WTC11 (cell line): ENCODE measurements around the gene KLHL26. TPM values are rescaled to one million over a fixed set of nuclear protein-coding genes. Genes with fewer than 3 reads are reported as not detected.
A peak's percentile ranks its signal among the peaks of the same experiment; 100 is the strongest.

Experiments
- ATAC-seq: fragments of 200-7000 bp; cut with Tn5 transposase; 2 replicates; pipeline ENCODE4 v1.10.0; 2021; ENCODE audit warnings: mild to moderate bottlenecking, moderate library complexity
- CTCF ChIA-PET: fragments of 300-600 bp; sonication (Branson Sonifier 250); formaldehyde crosslinking; loops from one replicate; lab custom pipeline; 2021; ENCODE audit warnings: antibody characterized with exemption; lab: Charles Lee
- POLR2A ChIA-PET: fragments of 350-600 bp; sonication (Branson Sonifier 250); formaldehyde crosslinking; loops from one replicate; lab custom pipeline; 2021; ENCODE audit warnings: antibody characterized with exemption; lab: Charles Lee
- DNase-seq: peaks from one replicate; pipeline ENCODE4 v3.0.0; 2021; ENCODE audit warnings: low spot score
- H3K27ac Mint-ChIP-seq: 2 replicates; pipeline ENCODE4 v1.8.0; 2021; ENCODE audit warnings: mixed read lengths
- H3K27me3 Mint-ChIP-seq: 2 replicates; pipeline ENCODE4 v1.8.0; 2021; ENCODE audit warnings: low read depth, mild to moderate bottlenecking, moderate library complexity, mixed read lengths
- H3K36me3 Mint-ChIP-seq: 2 replicates; pipeline ENCODE4 v1.8.0; 2021; ENCODE audit warnings: mixed read lengths
- H3K4me1 Mint-ChIP-seq: 2 replicates; pipeline ENCODE4 v1.8.0; 2022; ENCODE audit warnings: mixed read lengths
- H3K4me3 Mint-ChIP-seq: 2 replicates; pipeline ENCODE4 v1.8.0; 2021; ENCODE audit warnings: mild to moderate bottlenecking, moderate library complexity, mixed read lengths
- H3K9me3 Mint-ChIP-seq: 2 replicates; pipeline ENCODE4 v1.8.0; 2021; ENCODE audit warnings: mixed read lengths
- ARID4B ChIP-seq: sonication (generic); formaldehyde crosslinking; IDR thresholded peaks from 2 replicates; pipeline ENCODE4 v1.8.0; 2023; ENCODE audit warnings: missing genetic modification reagents, mild to moderate bottlenecking, borderline replicate concordance
- CBFB ChIP-seq: sonication (generic); formaldehyde crosslinking; IDR thresholded peaks from 2 replicates; pipeline ENCODE4 v1.8.1; 2022; ENCODE audit warnings: mild to moderate bottlenecking, low read depth, missing genetic modification reagents
- E2F1 ChIP-seq: sonication (generic); formaldehyde crosslinking; IDR thresholded peaks from 2 replicates; pipeline ENCODE4 v1.8.0; 2022; ENCODE audit warnings: mild to moderate bottlenecking, missing genetic modification reagents
- FOXJ3 ChIP-seq: sonication (generic); formaldehyde crosslinking; IDR thresholded peaks from 2 replicates; pipeline ENCODE4 v1.9.0; 2021; ENCODE audit warnings: missing genetic modification reagents, mild to moderate bottlenecking, borderline replicate concordance
- GTF2I ChIP-seq: fragments of 250-450 bp; sonication (Bioruptor Pico); conservative IDR thresholded peaks from 2 replicates; pipeline ENCODE4 v1.4.0; 2021; ENCODE audit warnings: mild to moderate bottlenecking
- JUN ChIP-seq: sonication (generic); formaldehyde crosslinking; IDR thresholded peaks from 2 replicates; pipeline ENCODE4 v1.8.0; 2023; ENCODE audit warnings: mild to moderate bottlenecking, missing genetic modification reagents
- MLX ChIP-seq: sonication (generic); formaldehyde crosslinking; IDR thresholded peaks from 2 replicates; pipeline ENCODE4 v1.8.1; 2023; ENCODE audit warnings: mild to moderate bottlenecking, missing genetic modification reagents, moderate library complexity
- NFE2L1 ChIP-seq: sonication (generic); formaldehyde crosslinking; IDR thresholded peaks from 2 replicates; pipeline ENCODE4 v1.8.1; 2023; ENCODE audit warnings: missing genetic modification reagents
- NR3C1 ChIP-seq: sonication (generic); formaldehyde crosslinking; conservative IDR thresholded peaks from 2 replicates; pipeline ENCODE4 v1.8.1; 2023; ENCODE audit warnings: low read depth, mild to moderate bottlenecking, missing genetic modification reagents
- RELA ChIP-seq: sonication (generic); formaldehyde crosslinking; IDR thresholded peaks from 2 replicates; pipeline ENCODE4 v1.8.1; 2022; ENCODE audit warnings: missing genetic modification reagents, mild to moderate bottlenecking, borderline replicate concordance
- RORB ChIP-seq: fragments of 250-450 bp; sonication (Bioruptor Pico); IDR thresholded peaks from 2 replicates; pipeline ENCODE4 v1.9.0; 2021; ENCODE audit warnings: mild to moderate bottlenecking
- SMAD3 ChIP-seq: sonication (generic); formaldehyde crosslinking; IDR thresholded peaks from 2 replicates; pipeline ENCODE4 v1.8.0; 2022; ENCODE audit warnings: missing genetic modification reagents, mild to moderate bottlenecking, borderline replicate concordance
- SP1 ChIP-seq: sonication (generic); formaldehyde crosslinking; conservative IDR thresholded peaks from 2 replicates; pipeline ENCODE4 v1.8.1; 2022; ENCODE audit warnings: missing genetic modification reagents
- ZNF219 ChIP-seq: sonication (generic); formaldehyde crosslinking; IDR thresholded peaks from 2 replicates; pipeline ENCODE4 v1.8.0; 2023; ENCODE audit warnings: missing genetic modification reagents, mild to moderate bottlenecking, borderline replicate concordance
- ZNF425 ChIP-seq: fragments of 250-450 bp; sonication (Bioruptor Pico); conservative IDR thresholded peaks from 2 replicates; pipeline ENCODE4 v1.9.0; 2021; ENCODE audit warnings: mild to moderate bottlenecking
- total RNA-seq: library from RNA; stranded (reverse); gene quantifications from 3 replicates; pipeline ENCODE4 v1.2.3, GENCODE V29; 2021
- TF ChIP-seq, protein P1 (sequence below): fragments of 250-450 bp; sonication (Bioruptor Pico); IDR thresholded peaks from 2 replicates; pipeline ENCODE4 v2.1.2; 2022; ENCODE audit warnings: mild to moderate bottlenecking, moderate library complexity
- TF ChIP-seq, protein P2 (sequence below): sonication (generic); formaldehyde crosslinking; IDR thresholded peaks from 2 replicates; pipeline ENCODE4 v1.8.1; 2022; ENCODE audit warnings: mild to moderate bottlenecking, moderate library complexity, missing genetic modification reagents
- TF ChIP-seq, protein P3 (sequence below): sonication (generic); formaldehyde crosslinking; IDR thresholded peaks from 2 replicates; pipeline ENCODE4 v1.8.0; 2022; ENCODE audit warnings: mild to moderate bottlenecking, missing genetic modification reagents

KLHL26 gene
- total RNA-seq, 1 experiment from 2014 or later, result 13.1 TPM

DNA sequence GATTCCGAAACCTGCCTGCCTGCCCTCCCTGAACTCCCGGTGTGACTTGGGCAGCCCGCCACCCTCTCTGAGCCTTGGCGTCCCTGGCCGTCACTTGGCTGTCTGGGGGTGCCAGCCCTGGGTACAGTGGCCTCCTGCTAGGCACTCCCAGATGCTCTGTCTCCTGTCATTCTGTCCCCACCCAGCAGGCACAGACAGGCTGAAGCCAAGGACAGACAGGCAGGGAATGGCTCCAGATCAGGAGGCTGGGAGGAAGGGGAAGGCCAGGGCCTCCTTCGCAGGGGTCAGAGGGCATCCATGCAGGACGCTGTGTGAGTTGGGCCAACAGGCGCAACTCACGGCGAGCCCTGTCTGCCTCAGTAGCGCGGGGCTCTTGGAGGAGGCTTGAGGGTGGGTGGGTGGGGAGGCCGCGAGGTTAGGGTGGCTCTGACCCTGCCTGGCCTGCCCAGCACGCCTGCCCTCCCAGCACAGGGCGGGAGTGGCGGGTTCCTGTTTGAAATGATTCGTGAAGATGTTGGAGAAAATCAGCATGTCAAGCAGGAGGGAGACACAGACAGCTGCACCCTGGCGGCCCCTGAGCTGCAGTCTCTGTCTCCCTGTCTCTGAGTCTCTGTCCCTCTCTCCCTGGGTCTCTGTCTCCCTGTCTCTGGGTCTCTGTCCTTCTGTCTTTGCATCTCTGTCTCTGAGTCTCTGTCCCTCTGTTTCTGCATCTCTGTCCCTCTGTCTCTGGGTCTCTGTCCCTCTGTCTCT lies 19.7 kb downstream of the KLHL26 start (continued):
- TF ChIP-seq, protein P1, sequence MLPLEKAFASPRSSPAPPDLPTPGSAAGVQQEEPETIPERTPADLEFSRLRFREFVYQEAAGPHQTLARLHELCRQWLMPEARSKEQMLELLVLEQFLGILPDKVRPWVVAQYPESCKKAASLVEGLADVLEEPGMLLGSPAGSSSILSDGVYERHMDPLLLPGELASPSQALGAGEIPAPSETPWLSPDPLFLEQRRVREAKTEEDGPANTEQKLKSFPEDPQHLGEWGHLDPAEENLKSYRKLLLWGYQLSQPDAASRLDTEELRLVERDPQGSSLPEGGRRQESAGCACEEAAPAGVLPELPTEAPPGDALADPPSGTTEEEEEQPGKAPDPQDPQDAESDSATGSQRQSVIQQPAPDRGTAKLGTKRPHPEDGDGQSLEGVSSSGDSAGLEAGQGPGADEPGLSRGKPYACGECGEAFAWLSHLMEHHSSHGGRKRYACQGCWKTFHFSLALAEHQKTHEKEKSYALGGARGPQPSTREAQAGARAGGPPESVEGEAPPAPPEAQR (CRISPR knock-in tag), result no peak
- TF ChIP-seq ARID4B (CRISPR knock-in tag) (no peak), ZNF219 (CRISPR knock-in tag) (no peak), NFE2L1 (no peak), MLX (CRISPR knock-in tag) (no peak), GTF2I (CRISPR knock-in tag) (no peak), NR3C1 (CRISPR knock-in tag) (no peak)
- TF ChIP-seq, protein P2, sequence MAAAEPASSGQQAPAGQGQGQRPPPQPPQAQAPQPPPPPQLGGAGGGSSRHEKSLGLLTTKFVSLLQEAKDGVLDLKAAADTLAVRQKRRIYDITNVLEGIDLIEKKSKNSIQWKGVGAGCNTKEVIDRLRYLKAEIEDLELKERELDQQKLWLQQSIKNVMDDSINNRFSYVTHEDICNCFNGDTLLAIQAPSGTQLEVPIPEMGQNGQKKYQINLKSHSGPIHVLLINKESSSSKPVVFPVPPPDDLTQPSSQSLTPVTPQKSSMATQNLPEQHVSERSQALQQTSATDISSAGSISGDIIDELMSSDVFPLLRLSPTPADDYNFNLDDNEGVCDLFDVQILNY, result no peak

DNA sequence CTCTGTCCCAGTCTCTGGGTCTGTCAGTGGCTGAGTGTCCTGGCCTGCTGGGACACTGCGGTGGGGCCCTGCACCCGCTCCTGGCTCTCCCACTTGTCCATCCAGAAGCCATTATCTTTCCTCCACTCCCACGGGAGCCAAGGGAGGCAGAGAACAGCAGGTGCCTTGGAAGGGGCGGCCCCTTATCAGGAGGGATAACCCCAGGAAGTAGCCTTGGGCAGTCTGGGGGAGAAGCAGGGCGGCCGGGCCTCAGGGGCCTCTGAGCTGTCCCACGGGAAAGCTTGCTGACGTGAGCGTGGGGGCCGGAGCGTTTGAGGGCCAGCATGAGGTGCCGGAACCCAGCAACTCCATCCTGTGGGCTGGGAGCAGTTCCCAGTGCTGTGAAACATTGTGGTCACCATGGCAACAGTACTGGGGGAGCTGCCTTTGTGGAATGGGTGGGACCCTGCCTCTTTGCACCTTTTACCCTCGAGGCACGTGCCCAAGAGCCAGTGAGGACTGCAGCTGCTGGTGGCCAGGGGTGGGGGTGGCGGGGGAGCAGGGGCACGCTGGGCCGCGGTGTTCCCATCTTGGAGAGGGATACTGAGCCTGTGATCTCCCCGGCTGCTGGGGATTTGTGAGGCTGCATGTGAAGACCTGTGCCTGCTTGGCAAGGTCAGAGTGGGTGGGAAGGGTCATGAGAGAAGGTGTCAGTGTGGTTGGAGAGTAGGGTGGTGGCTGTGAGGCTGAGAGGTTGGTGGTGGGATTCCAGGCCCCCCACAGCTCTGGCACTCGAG lies 20.9 kb downstream of the KLHL26 start:
- Mint-ChIP-seq H3K27ac (peak overlapping the region; percentile 64; the same call in 1 of the 2 replicates), H3K36me3 (no peaks in the 10 kb centered on the region), H3K4me1 (peaks cover 9% of the 10 kb centered on the region), H3K9me3 (peaks cover 3% of the 10 kb centered on the region; the same call in 1 of the 2 replicates)
- POLR2A ChIA-PET, result interaction anchor here (0.6 to 0.8 kb wide), 2 partner anchors 68 to 73 kb away, joined by 4 to 6 read pairs; no protein-coding TSS in a partner anchor
- CTCF ChIA-PET, result interaction anchor here (1.6 kb wide), 1 partner anchor 189 kb away, joined by 3 read pairs; no protein-coding TSS in a partner anchor
- peak; percentile 39 for ATAC-seq
- TF ChIP-seq JUN (CRISPR knock-in tag), result no peak
- no peak for TF ChIP-seq E2F1 (CRISPR knock-in tag)
- TF ChIP-seq SP1, result no peak
- no peak for TF ChIP-seq ZNF425 (CRISPR knock-in tag)
- TF ChIP-seq RORB, result no peak
- TF ChIP-seq RELA (CRISPR knock-in tag), result no peak
- TF ChIP-seq SMAD3 (CRISPR knock-in tag), result no peak
- TF ChIP-seq, protein P3, sequence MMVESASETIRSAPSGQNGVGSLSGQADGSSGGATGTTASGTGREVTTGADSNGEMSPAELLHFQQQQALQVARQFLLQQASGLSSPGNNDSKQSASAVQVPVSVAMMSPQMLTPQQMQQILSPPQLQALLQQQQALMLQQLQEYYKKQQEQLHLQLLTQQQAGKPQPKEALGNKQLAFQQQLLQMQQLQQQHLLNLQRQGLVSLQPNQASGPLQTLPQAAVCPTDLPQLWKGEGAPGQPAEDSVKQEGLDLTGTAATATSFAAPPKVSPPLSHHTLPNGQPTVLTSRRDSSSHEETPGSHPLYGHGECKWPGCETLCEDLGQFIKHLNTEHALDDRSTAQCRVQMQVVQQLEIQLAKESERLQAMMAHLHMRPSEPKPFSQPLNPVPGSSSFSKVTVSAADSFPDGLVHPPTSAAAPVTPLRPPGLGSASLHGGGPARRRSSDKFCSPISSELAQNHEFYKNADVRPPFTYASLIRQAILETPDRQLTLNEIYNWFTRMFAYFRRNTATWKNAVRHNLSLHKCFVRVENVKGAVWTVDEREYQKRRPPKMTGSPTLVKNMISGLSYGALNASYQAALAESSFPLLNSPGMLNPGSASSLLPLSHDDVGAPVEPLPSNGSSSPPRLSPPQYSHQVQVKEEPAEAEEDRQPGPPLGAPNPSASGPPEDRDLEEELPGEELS (CRISPR knock-in tag), result no peak
- TF ChIP-seq CBFB (CRISPR knock-in tag), result no peak
- TF ChIP-seq FOXJ3 (CRISPR knock-in tag), result no peak
- TF ChIP-seq NR3C1 (CRISPR knock-in tag), result no peak
- TF ChIP-seq, all 79 proteins: peak for 0
- Mint-ChIP-seq H3K27me3 (no peaks in the 10 kb centered on the region), H3K4me3 (no peak overlapping the region)
- DNase-seq, result no peak
